ENCODE results near the gene MRAS.

The MRAS gene

GRCh38 chr3:138327831-138328230, 20.5 kb upstream of the MRAS start:
- no peak overlapping the region for H3K4me3 ChIP-seq (ENCODE audit: low read depth, low read length)
- DNase-seq (ENCODE audit: low read depth), result no peak
- no peak for TF ChIP-seq MYC (IDR thresholded peaks at IDR 0.05; ENCODE audit: low read depth, low read length)
- TF ChIP-seq CTCF (IDR thresholded peaks at IDR 0.05; ENCODE audit: low read depth, low read length), result no peak
- no peak for TF ChIP-seq POLR2A (IDR thresholded peaks at IDR 0.05; ENCODE audit: extremely low read depth, insufficient read length)
- no peak for TF ChIP-seq MAX (IDR thresholded peaks at IDR 0.05; ENCODE audit: low read depth, low read length)

GRCh38 chr3:138328341-138328740, 20.0 kb upstream of the MRAS start:
- TF ChIP-seq CTCF (IDR thresholded peaks at IDR 0.05; ENCODE audit: low read depth, low read length), result peak; percentile 17
- TF ChIP-seq POLR2A (IDR thresholded peaks at IDR 0.05; ENCODE audit: extremely low read depth, insufficient read length), result no peak
- H3K4me3 ChIP-seq (ENCODE audit: low read depth, low read length), result no peak overlapping the region
- peak; percentile 57 for DNase-seq (ENCODE audit: low read depth)

- TF ChIP-seq POLR2A (IDR thresholded peaks at IDR 0.05; ENCODE audit: extremely low read depth, insufficient read length), result no peak
- peak; percentile 55 for TF ChIP-seq CTCF (IDR thresholded peaks at IDR 0.05; ENCODE audit: low read depth, low read length)
- DNase-seq (ENCODE audit: low read depth), result peak; percentile 73
- H3K4me3 ChIP-seq (ENCODE audit: low read depth, low read length), result peak within 1 kb of the TSS; percentile 32
Measured at GRCh38 chr3:138329127-138329983, 19.0 kb upstream of the MRAS start, which contains the start of gene NME9. NME9 (minus strand) TSS chr3:138329851; CDS start chr3:138329335, 516 bp downstream.

- no peak for TF ChIP-seq MYC (IDR thresholded peaks at IDR 0.05; ENCODE audit: low read depth, low read length)
- DNase-seq (ENCODE audit: low read depth), result no peak
- H3K4me3 ChIP-seq (ENCODE audit: low read depth, low read length), result no peak overlapping the region
Measured at GRCh38 chr3:138329984-138330293, 18.4 kb upstream of the MRAS start.

GRCh38 chr3:138331143-138331894, 17.1 kb upstream of the MRAS start:
- TF ChIP-seq MAX (IDR thresholded peaks at IDR 0.05; ENCODE audit: low read depth, low read length) (no peak), POLR2A (IDR thresholded peaks at IDR 0.05; ENCODE audit: extremely low read depth, insufficient read length) (no peak), CTCF (IDR thresholded peaks at IDR 0.05; ENCODE audit: low read depth, low read length) (peak; percentile 22), MYC (IDR thresholded peaks at IDR 0.05; ENCODE audit: low read depth, low read length) (no peak)
- DNase-seq (ENCODE audit: low read depth), result peak; percentile 40
- no peak overlapping the region for H3K4me3 ChIP-seq (ENCODE audit: low read depth, low read length)

GRCh38 chr3:138332472-138333073, 15.8 kb upstream of the MRAS start:
- peak; percentile 58 for DNase-seq (ENCODE audit: low read depth)
- TF ChIP-seq CTCF (IDR thresholded peaks at IDR 0.05; ENCODE audit: low read depth, low read length) (peak; percentile 49), MAX (IDR thresholded peaks at IDR 0.05; ENCODE audit: low read depth, low read length) (no peak)
- H3K4me3 ChIP-seq (ENCODE audit: low read depth, low read length), result no peak overlapping the region

Measured in NB4 (cell line).